IPS DF 4.7 (cell line): ENCODE measurements around the gene DPH7.
"Not testable (repeated sequence)": the region's sequence is repeated elsewhere in the genome, so short reads cannot be mapped to it uniquely, and the experiment has no call there.

Source experiments
- DNase-seq: peaks from one replicate; pipeline ENCODE4 v3.0.0-alpha.2; 2013; ENCODE audit warnings: low spot score; ENCODE audit errors: extremely low read depth

The DPH7 gene

GRCh38 chr9:137578518-137579258, at the start of gene DPH7:
Gene DPH7, minus strand, starts transcription at chr9:137578925. Its CDS starts 148 bp downstream, at chr9:137578777.
- peak; percentile 69 for DNase-seq

GRCh38 chr9:137627406-137627805, 48.7 kb upstream of the DPH7 start:
- DNase-seq = not testable (repeated sequence)

GRCh38 chr9:137626464-137626863, 47.7 kb upstream of the DPH7 start:
- no peak for DNase-seq

DNA sequence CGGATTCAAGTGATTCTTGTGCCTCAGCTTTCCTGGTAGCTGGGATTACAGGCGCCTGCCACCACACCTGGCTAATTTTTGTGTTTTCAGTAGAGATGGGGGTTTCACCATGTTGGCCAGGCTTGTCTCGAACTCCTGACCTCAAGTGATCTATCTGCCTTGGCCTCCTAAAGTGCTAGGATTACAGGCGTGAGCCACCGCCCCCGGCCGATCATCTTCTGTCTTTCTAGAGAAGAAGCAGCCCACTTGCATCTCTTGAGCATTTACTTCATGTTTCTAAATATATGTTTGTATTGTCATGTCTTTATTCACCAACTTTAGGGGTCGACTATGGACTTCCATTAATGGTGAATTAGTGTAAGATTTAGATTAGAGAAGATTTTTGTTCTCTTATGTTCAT, 43.5 kb upstream of the DPH7 start:
- not testable (repeated sequence) for DNase-seq

DNA sequence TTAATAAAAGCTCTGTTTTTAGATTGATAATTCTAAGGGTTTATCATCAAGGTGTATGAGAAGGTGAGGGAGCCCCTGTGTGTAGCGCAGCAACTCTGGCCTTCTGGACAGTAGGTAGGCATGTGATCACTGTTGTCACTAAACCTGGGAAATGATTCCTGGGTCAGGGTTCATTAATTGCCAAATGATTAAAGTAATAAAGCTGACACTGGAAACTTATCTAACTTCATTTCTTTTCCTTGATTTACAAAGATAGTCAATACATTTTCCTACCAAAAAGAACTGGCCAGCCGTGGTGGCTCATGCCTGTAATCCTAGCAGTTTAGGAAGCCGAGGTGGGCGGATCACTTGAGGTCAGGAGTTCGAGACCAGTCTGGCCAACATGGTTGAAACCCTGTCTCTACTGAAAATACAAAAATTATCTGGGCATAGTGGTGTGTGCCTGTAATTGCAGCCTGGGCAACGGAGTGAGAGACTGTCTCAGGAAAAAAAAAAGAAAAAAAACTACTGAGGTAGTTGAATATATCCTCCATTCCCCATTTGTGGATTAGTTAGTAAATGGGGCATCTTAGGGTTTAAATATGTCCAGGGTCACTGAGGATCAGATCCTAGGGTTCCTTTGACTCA, 42.5 kb upstream of the DPH7 start:
- DNase-seq = no peak

DNA sequence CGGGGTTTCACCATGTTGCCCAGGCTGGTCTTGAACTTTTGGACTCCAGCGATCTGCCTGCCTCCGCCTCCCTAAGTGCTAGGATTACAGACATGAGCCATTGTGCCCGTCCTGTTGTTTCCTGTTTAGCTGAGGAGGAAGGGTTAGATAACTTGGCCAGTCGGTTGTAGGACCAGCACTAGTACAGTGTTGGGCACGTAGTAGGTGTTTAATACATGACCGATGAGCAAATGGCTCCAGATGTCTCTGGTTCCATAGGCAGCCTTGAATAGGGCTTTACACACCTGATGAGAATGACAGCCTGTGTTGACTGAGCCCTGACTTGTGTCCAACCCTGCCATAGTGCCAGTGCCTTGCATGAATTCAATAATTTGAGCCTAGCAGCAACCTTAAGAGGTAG, 41.9 kb upstream of the DPH7 start:
- DNase-seq = no peak

DNA sequence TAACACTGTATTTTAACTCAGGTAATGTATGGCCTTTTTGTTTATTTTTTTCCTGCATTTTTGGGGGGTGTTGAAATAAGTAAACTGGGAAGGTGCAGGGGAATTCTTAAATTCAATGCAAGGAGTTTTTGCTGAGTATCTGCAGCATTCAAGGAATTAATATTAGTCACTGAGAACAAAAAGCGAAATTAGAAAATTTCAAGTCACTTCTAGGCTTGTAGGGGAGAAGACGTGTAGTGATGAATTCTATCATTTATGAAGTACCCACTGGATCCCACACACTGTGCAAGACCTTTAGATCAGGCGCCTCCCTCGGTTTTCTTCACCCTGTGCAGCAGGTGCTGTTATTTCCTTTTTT, 41.3 kb upstream of the DPH7 start:
- no peak for DNase-seq

- DNase-seq = no peak
Observed at GRCh38 chr9:137619240-137620047, 40.7 kb upstream of the DPH7 start.

- no peak for DNase-seq
Observed at GRCh38 chr9:137618105-137619067, 39.7 kb upstream of the DPH7 start, which contains the start of gene EHMT1. Gene EHMT1, plus strand, starts transcription at chr9:137619005. Its CDS starts 24 bp downstream, at chr9:137619029.

- DNase-seq = no peak
Observed at GRCh38 chr9:137615387-137615871, 36.7 kb upstream of the DPH7 start.

DNA sequence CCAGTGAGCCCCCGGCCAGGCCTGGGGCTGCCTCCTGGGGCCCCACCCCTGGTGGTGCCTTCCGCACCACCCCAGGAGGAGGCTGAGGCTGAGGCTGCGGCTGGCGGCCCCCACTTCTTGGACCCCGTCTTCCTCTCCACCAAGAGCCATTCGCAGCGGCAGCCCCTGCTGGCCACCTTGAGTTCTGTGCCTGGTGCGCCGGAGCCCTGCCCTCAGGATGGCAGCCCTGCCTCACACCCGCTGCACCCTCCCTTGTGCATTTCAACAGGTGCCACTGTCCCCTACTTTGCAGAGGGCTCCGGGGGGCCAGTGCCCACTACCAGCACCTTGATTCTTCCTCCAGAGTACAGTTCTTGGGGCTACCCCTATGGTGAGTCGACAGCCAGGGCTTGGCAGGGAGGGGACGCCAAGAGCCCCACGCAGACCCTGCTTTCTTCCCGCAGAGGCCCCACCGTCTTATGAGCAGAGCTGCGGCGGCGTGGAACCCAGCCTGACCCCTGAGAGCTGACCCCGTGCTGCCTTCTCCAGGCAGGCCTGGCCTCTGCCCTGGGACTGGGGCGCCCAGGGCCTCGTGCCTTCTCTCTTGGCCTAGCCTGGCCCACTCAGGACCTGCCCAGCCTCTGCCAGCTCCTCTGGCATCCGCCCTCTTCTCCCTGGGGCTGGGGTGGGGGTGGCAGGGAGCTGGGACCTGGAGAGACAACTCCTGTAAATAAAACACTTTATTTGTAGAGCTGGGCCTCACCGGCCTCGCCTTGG, 36.1 kb upstream of the DPH7 start:
- DNase-seq = no peak

DNA sequence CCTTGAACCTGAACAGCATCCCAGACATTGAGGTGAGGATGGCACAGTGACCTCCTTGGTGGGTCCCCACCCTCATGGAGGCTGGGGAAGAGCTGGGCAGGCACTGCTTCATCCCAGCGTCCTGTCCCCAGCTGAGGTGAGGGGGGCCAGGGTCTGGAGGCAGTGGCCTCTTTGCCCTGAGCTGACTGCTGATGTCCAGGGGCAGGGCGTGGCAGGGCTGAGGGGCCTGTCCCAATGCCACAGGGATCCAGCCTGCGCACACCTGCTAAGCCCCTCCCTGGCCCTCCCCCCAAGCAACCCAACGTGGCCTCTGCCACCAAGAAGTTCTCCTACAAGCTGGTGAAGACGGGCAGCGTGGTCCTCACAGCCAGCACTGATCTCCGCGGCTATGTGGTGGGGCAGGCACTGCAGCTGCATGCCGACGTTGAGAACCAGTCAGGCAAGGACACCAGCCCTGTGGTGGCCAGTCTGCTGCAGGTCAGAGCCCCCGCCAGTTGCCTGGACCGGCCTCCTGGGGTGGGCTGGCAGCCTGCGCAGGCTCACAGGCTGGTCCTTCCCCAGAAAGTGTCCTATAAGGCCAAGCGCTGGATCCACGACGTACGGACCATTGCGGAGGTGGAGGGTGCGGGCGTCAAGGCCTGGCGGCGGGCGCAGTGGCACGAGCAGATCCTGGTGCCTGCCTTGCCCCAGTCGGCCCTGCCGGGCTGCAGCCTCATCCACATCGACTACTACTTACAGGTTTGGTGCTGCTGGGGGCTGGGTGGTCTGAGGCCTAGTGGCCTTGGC, 35.2 kb upstream of the DPH7 start:
- no peak for DNase-seq

DNA sequence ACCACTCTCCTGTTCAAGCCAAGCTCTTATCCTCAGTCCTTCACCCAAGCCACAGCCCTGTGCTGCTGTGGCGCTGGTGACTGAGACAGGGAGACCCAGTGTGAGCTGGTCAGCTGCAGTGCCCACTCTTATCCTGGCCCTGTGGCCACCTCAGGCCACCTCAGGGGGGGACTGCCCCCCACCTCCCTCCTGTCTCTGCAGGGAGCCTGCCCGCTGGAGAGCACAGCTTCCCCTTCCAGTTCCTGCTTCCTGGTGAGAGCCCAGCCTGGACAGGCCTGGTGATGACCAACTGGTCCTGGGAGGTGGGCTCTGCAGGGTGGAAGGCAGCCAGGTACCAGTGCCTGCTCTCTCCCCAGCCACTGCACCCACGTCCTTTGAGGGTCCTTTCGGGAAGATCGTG, 34.5 kb upstream of the DPH7 start:
- DNase-seq = no peak

DNA sequence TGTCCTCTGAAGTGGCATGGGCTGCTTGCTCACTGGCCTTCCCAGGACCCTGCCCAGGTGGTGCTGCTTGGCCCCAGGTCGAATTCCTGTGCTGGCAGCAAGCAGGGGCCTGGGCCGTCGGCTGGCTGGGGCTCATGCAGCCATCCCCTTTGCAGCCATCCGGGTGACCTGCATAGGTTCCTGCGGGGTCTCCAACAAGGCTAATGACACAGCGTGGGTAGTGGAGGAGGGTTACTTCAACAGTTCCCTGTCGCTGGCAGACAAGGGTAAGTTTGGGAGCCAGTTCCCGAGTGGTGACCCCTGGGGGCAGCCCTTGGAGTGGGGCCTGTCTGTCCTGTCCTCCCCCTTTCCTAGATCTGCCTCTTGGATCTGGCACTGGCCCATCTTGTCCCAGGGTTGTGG, 34.0 kb upstream of the DPH7 start:
- DNase-seq = no peak

DNA sequence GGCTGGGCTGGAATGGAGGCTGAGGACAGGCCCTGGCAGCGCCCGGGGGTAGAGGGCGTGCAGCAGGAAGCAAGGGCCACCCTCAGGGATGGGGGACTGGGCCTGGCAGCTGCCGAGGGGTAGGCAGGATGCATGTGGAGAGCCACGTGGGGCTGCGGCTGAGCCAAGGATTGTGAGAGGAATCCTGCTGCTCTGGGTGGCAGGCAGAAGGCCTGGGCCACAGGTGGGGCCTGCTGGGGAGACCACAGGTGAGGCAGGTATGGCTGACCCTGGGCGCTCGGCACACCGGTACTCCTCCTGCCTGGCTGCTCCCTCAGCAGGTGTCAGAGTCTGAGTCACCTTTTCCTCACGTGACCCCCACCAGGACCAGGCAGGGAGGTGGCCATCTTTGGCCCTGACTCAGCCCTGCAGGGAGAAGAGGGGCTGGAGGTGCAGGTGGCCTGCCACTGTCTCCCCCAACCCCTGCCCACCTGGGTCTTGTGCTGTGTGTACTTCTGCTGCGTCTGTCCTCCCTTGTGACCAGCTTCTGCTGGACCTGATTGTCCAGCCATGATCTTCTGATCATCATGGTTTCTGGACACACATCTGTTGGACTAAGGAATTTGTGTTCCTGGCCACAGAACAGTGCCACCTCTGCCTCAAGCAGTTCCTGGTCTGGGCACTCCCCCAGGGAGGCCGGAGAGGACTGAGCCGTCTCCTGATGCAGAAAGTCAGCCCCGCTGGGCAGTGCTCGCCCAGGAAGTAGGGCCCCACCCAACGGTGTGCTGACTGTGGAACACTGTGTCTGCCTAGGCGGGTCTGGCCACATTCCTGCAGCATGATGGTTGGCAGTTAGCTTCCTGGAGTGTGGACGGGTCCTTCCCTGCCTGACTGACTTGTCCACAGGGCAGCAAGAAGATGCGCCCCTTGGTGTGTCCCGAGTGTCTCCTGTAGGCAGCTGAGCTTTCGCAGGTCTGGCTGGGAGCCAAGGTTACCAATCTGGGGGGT, 33.2 kb upstream of the DPH7 start:
- no peak for DNase-seq

DNA sequence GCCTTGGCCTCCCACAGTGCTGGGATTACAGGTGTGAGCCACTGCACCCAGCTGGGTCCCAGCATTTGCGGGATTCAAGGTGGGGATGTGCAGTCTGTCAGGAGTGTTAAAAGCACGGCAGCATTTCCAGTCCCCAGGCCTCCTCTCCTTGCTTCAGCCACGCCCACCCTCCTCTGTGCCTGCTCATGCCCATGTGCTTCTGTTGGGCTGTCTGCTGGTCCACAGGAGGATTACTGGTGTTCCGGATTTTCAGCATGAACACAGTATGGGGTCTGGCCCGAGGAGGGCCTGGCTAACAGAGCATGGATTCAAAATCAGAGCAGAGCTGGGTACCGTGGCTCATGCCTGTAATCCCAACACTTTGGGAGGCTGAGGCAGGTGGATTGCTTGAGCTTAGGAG, 32.2 kb upstream of the DPH7 start:
- no peak for DNase-seq

GRCh38 chr9:137607141-137607857, 28.6 kb upstream of the DPH7 start:
- DNase-seq = no peak

DNA sequence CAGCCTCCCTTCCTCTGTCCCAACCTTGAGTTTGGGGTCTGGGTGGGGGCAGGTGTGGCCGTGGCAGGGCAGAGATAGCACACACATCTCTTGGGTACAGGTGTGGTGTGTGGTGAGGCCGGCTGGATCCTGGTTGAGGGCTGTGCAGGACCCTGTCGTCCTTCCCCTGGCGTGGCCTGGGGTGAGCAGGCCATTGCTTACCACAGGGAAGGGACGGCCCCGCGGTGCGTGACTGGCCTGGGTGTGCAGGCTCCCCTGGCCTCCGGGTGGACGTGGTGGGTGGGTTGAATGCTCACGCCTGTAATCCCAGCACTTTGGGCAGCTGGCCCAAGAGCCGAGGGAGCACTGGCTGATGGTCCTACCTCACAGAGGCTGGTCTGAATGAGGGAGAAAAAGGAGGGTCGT, 28.0 kb upstream of the DPH7 start:
- DNase-seq = no peak
